Measurements from ENCODE around the gene SLC47A1. TPM values are rescaled to one million over a fixed set of nuclear protein-coding genes. Genes with fewer than 3 reads are reported as not detected.

SLC47A1 gene
- total RNA-seq, 1 experiment from 2014 or later = 16.1 TPM

- Histone ChIP-seq H3K9me3 (ENCODE audit: control insufficient read depth, insufficient read depth, low read depth, low read length) (no peaks in the 10 kb centered on the region), H3K27me3 (ENCODE audit: control insufficient read depth, insufficient read depth, low read length) (no peaks in the 10 kb centered on the region), H3K27ac (ENCODE audit: low read length) (no peak overlapping the region), H3K4me3 (ENCODE audit: low read depth in 2 of 2, low read length in 2 of 2) (no peak overlapping the region), H3K36me3 (ENCODE audit: control insufficient read depth, insufficient read depth, low read length) (no peaks in the 10 kb centered on the region), H3K4me1 (ENCODE audit: control insufficient read depth, insufficient read depth, low read length) (no peaks in the 10 kb centered on the region)
- no peak for DNase-seq (ENCODE audit: low read depth, low spot score)
- no TSS peak for BruUV-seq (replicated peaks)
- TF ChIP-seq POLR2AphosphoS5 (IDR thresholded peaks at IDR 0.05; ENCODE audit: low read depth, low read length) (no peak), TCF7L2 (IDR thresholded peaks at IDR 0.05; ENCODE audit: low read depth, low read length) (no peak), SIN3A (IDR thresholded peaks at IDR 0.05; ENCODE audit: borderline replicate concordance, insufficient read depth, low read depth, low read length) (no peak)
- TF ChIP-seq, protein P1, sequence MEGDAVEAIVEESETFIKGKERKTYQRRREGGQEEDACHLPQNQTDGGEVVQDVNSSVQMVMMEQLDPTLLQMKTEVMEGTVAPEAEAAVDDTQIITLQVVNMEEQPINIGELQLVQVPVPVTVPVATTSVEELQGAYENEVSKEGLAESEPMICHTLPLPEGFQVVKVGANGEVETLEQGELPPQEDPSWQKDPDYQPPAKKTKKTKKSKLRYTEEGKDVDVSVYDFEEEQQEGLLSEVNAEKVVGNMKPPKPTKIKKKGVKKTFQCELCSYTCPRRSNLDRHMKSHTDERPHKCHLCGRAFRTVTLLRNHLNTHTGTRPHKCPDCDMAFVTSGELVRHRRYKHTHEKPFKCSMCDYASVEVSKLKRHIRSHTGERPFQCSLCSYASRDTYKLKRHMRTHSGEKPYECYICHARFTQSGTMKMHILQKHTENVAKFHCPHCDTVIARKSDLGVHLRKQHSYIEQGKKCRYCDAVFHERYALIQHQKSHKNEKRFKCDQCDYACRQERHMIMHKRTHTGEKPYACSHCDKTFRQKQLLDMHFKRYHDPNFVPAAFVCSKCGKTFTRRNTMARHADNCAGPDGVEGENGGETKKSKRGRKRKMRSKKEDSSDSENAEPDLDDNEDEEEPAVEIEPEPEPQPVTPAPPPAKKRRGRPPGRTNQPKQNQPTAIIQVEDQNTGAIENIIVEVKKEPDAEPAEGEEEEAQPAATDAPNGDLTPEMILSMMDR (IDR thresholded peaks at IDR 0.05) = no peak
- TF ChIP-seq, protein P2, sequence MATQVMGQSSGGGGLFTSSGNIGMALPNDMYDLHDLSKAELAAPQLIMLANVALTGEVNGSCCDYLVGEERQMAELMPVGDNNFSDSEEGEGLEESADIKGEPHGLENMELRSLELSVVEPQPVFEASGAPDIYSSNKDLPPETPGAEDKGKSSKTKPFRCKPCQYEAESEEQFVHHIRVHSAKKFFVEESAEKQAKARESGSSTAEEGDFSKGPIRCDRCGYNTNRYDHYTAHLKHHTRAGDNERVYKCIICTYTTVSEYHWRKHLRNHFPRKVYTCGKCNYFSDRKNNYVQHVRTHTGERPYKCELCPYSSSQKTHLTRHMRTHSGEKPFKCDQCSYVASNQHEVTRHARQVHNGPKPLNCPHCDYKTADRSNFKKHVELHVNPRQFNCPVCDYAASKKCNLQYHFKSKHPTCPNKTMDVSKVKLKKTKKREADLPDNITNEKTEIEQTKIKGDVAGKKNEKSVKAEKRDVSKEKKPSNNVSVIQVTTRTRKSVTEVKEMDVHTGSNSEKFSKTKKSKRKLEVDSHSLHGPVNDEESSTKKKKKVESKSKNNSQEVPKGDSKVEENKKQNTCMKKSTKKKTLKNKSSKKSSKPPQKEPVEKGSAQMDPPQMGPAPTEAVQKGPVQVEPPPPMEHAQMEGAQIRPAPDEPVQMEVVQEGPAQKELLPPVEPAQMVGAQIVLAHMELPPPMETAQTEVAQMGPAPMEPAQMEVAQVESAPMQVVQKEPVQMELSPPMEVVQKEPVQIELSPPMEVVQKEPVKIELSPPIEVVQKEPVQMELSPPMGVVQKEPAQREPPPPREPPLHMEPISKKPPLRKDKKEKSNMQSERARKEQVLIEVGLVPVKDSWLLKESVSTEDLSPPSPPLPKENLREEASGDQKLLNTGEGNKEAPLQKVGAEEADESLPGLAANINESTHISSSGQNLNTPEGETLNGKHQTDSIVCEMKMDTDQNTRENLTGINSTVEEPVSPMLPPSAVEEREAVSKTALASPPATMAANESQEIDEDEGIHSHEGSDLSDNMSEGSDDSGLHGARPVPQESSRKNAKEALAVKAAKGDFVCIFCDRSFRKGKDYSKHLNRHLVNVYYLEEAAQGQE (IDR thresholded peaks at IDR 0.05; ENCODE audit: insufficient read depth in 1 of 2, low read depth in 2 of 2, low read length in 1 of 2) = no peak
- no peak for ATAC-seq
- intact Hi-C loops (cut with micrococcal nuclease; ENCODE audit: unreplicated experiment) (no loop called here), in situ Hi-C loops (cut with HindIII; ENCODE audit: low pct_unique_long_range_greater_than_20kb, low sequenced_read_pairs) (no loop called here)
- CTCF ChIA-PET = no interaction called here
- POLR2A ChIA-PET = no interaction called here
Observed at GRCh38 chr17:19592316-19592715, 58.7 kb downstream of the SLC47A1 start.

GRCh38 chr17:19596869-19597268 is 63.2 kb downstream of the SLC47A1 start:
- CTCF ChIA-PET = no interaction called here
- DNase-seq (ENCODE audit: low read depth, low spot score) (no peak), ATAC-seq (no peak)
- BruUV-seq (replicated peaks) = no TSS peak
- no peaks in the 10 kb centered on the region for H3K4me1 ChIP-seq (ENCODE audit: control insufficient read depth, insufficient read depth, low read length)
- intact Hi-C loops (cut with micrococcal nuclease; ENCODE audit: unreplicated experiment) = no loop called here
- in situ Hi-C loops (cut with HindIII; ENCODE audit: low pct_unique_long_range_greater_than_20kb, low sequenced_read_pairs) = no loop called here
- H3K9me3 ChIP-seq (ENCODE audit: control insufficient read depth, insufficient read depth, low read depth, low read length) = no peaks in the 10 kb centered on the region
- TF ChIP-seq, protein P2 (IDR thresholded peaks at IDR 0.05; ENCODE audit: insufficient read depth in 1 of 2, low read depth in 2 of 2, low read length in 1 of 2) = no peak
- TF ChIP-seq, protein P1 (IDR thresholded peaks at IDR 0.05) = no peak
- TF ChIP-seq SIN3A (IDR thresholded peaks at IDR 0.05; ENCODE audit: borderline replicate concordance, insufficient read depth, low read depth, low read length) (no peak), TCF7L2 (IDR thresholded peaks at IDR 0.05; ENCODE audit: low read depth, low read length) (no peak), POLR2AphosphoS5 (IDR thresholded peaks at IDR 0.05; ENCODE audit: low read depth, low read length) (no peak)
- no peaks in the 10 kb centered on the region for H3K27me3 ChIP-seq (ENCODE audit: control insufficient read depth, insufficient read depth, low read length)
- POLR2A ChIA-PET = no interaction called here
- H3K27ac ChIP-seq (ENCODE audit: low read length) = no peak overlapping the region
- H3K4me3 ChIP-seq (ENCODE audit: low read depth in 2 of 2, low read length in 2 of 2) = no peak overlapping the region
- no peaks in the 10 kb centered on the region for H3K36me3 ChIP-seq (ENCODE audit: control insufficient read depth, insufficient read depth, low read length)
